Fibroblast of skin of abdomen (primary cell): ENCODE data around the gene AGER.

ENCODE experiments used
- DNase-seq: peaks from one replicate; pipeline ENCODE4 v3.0.0-alpha.2; 2013

Gene AGER

DNA sequence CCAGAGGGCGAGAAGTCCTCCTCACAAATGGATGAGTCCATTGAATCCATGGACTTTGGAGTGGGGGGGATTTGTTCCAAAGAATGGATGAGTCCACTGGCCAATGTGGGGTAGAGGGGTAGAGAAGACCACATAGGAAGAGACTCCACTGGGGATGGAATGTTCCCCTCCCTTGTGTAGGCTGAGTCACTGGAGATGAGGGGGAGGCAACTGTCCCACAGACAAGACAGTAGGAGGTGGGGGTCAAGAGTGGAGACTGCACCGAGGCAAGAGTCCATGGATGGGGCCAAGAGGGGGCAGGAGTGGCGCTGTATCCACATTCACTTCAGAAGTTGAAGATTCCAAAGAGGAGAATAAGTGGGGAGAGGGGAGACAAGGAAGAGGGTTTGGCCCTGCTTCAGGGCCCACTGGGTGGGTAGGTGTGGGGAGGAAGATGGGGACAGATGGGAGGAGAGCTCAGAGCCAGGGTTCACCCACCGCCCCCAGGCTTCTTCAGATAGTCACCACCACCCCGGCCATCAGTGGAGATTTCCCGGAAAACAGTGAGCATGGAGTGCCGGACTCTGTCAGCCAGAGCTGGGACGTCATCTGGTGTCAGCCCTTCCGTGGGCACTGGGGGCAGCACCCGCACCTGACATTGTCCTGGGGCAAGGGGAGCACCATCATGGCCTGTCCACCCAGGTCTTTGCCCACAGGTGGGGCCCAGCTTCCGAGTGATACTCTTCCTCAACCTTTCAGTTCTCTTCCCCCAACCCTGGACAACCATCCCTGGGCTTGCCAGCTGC lies 15.1 kb downstream of the AGER start:
- peak; percentile 37 for DNase-seq

DNA sequence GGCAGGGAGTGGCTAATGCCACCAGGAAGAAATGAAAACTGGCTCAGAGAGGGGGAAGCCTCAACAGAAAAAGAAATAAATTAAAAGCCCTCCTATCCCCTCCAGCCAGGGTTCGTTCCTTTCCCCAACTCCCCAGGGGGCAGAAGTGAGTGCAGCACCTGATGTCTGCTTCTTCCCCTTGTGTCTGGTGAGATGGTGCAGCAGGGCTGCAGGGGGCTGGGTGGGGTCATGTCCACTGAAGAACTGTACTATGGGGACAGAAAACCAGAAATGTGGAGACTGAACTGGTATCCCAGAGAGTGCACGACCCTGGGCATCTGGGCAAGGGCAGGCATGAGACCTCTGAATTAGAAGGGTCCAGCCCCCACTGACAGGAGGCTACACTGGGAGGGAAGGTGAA lies 15.7 kb downstream of the AGER start:
- no peak for DNase-seq

DNA sequence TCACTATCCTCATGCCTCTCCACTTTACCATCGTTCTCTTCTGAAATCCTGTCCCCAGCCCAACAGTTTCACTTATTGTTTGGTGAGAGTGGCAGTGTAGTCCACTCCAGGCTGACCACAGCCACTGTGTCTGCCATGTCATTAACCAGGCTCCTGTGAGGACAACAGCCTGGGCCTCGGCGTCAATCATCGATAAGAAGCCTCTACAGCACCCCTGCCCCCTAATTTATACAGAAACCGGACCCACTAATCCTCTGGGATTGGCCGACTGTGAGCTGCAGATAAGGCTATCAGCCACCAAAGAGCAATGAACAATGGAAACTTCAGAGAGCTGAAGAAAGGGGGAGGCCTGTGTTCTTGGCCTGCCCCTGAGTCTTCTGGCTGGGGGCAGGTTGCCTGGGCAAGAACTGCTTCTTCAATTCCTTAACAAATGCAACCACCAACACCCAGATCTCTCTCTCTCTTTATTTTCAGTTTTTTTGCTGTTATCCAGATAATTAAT lies 16.2 kb downstream of the AGER start:
- no peak for DNase-seq

DNA sequence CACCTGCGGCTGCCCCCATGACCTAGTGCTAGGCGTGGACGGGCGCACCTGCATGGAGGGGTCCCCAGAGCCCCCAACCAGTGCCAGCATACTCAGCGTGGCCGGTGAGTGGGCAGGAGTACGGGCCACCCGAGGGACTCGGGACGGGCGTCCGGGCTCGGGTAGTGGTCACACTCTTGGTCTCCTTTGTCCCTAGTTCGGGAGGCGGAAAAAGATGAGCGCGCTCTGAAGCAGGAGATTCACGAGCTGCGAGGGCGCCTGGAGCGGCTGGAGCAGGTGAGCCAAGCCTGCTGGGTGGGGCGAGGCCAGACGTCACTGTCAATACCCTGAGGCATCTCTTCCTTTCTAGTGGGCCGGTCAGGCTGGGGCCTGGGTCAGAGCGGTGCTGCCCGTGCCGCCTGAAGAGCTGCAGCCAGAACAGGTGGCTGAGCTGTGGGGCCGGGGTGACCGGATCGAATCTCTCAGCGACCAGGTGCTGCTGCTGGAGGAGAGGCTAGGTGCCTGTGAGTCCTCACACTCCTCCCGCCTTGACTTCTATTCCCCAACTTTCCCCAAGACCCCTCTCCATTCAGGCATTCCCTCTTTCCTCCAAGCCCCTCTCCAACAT lies 16.8 kb downstream of the AGER start:
- no peak for DNase-seq

DNA sequence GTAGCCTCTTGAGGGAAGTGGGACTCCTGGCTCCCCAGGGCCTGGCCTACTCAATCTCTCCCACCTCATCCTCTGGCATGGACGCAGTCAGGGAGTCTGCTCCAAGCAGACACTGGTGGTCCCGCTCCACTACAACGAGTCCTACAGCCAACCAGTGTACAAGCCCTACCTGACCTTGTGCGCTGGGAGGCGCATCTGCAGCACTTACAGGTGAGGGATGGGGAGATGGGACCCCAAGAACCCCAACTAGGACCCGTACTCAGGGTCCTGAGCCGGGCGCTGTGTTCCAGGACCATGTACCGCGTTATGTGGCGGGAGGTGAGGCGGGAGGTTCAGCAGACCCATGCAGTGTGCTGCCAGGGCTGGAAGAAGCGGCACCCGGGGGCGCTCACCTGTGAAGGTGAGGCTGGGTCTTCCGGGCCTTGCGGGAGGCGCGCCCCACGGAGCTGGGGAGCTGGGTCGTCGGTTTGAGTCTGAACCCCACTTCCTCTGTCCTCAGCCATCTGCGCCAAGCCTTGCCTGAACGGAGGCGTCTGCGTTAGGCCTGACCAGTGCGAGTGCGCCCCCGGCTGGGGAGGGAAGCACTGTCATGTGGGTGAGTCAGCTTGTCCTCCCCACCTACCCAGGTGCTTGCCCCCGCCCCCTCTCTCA lies 17.5 kb downstream of the AGER start:
- no peak for DNase-seq

DNA sequence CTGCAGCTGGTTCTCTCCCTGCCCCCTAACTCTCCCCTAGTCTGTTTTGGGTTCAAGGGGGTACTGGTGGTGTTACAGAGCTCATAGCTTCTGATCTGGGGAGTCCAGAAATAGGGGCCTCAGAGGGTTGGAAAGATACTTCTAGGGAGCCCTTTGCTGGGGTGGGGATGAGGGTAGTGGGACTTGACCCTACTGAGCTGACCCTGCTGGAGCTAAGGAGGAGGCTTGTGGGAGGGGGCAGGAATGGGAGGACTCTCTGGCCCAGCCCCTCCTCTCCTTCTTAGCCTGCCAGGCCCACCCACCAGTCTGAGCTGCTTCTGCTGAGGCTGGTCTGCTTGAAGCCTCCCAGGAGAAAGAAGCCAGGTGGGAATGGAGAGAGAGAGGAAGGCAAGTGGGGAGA lies 19.8 kb downstream of the AGER start, which contains the start of gene EGFL8:
Gene EGFL8, plus strand, starts transcription at position 301 of the 400 bp plus-strand sequence. CDS start 1,571 bp downstream, outside the sequence.
- DNase-seq: no peak

DNA sequence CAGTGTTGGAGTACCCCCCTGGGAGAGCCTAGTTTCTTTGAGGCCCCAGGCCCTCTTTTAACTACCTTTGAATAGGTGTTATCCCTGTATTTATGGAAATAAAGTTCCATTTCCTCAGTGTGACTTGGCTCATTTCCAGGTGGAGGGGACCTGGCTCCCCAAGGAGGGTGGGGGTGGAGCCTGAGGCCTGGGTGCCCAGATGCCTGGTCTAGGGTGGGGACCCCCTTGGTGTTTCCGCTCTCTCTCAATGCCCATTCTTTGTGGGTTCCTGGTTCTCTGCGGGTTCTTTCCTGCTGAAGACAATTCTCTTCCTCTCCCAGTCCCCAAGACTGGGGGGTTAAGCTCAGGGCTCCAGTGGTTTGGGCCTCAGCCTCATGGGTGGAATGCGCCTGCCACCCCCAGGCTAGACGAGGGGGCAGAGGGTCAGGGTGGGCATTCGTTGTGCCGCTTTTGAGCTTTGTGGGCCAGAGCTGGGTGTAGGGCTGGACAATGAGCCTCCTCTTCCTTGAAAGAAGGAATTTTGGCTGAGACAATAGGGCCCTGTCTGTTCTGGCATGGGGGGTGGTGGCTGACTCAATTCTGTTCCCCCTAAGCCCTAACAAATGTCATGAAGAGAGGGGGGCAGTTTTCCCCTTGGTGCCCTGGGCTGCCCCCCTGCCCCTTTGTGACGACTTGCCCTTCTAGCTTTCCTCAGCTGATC lies 20.3 kb downstream of the AGER start:
- no peak for DNase-seq

DNA sequence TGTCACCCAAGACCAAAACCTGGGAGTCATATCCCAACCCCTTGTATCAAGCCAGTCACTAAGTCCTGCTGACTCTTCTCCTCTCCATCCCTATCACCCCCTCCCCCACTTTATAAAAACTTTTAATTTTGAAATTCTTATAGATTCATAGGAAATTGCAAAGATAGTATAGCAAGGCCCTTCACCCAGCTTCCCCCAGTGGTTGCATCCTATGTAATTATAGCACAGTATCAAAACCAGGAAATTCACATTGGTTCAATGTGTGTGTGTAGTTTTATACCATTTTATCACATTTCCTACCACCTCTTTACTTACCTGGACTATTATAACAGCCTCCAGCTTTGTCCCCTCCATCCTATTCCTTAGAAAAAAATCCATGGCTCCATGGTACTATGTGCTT lies 26.0 kb downstream of the AGER start:
- no peak for DNase-seq

DNA sequence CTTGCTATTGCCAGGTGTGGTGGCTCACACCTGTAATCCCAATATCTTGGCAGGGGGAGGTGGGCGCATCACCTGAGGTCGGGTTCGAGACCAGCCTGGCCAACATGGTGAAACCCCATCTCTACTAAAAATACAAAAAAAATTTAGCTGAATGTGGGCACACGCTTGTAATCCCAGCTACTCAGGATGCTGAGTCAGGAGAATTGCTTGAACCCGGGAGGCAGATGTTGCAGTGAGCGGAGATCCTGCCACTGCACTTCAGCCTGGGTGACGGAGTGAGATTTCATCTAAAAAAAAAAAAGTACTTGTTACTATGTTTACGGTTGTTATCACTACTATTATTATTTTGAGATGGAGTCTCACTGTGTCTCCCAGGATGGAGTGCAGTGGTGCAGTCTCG lies 27.2 kb downstream of the AGER start:
- DNase-seq: no peak

DNA sequence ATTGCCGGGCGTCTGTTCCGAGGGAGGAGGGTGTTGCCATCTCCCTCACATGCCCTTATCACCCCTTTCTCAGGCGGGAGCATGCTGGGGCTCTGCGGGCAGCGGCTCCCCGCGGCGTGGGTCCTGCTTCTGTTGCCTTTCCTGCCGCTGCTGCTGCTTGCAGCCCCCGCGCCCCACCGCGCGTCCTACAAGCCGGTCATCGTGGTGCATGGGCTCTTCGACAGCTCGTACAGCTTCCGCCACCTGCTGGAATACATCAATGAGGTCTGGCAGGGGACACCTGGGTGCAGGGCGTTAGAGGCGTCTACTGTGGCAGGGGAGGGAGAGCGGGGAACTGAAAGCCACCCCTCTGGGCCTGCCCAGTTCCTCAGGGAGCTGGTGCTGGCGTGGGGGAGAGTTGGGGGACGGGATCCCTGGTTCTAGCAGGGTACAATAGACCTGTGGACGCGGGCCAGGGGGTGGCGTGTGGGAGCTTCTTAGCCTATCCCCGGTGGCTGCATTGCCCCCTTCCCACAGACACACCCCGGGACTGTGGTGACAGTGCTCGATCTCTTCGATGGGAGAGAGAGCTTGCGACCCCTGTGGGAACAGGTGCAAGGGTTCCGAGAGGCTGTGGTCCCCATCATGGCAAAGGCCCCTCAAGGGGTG lies 29.4 kb downstream of the AGER start:
- peak; percentile 61 for DNase-seq

DNA sequence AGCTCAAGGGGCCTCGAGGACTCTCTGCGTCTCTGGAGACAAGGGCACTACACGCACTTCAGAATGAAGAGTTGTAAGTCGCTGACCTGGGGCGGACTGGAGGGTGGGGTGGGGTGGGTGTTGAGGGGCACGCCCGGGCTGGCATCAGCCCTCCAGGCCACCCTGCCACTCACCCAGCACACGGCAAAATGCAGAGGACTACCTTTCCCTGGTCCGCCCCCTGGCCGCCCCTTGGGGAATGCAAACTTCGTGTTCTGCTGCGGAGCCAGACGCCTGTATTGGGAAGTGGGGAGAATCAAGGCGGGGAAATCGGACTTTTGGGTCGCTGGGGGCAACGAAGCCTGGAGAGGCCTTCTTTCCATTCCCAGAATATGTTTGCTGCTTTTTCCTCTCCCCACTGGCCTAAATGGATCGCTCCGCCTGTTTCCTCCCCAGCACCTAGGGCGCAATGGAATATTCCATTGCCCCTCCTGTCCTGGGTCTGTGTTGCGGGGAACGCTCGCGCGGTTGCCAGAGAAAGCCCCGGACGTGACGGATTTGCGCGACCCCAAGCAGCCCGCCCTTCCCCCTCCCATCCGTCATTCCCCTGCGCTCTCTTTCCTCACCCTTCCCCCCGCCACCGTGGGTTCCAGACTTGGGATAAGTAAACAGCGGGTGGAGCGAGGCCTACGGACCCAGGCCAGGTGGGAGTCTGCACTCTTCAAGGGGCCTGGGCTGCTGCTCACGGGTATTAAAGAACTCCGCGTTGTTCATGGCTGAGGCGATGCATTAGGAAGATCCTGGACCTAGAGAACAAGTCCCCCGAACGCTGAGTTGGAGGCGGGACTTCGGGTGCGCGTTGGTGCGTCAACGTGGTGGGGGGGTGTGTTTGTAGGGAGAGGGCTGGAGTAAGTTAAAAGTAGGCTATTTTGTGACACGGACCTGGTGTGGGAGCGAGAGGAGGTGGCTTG lies 30.2 kb downstream of the AGER start, which contains the start of gene PPT2:
Gene PPT2, plus strand, starts transcription at position 578 of the 950 bp plus-strand sequence. CDS start 454 bp downstream, outside the sequence.
- peak; percentile 95 for DNase-seq

DNA sequence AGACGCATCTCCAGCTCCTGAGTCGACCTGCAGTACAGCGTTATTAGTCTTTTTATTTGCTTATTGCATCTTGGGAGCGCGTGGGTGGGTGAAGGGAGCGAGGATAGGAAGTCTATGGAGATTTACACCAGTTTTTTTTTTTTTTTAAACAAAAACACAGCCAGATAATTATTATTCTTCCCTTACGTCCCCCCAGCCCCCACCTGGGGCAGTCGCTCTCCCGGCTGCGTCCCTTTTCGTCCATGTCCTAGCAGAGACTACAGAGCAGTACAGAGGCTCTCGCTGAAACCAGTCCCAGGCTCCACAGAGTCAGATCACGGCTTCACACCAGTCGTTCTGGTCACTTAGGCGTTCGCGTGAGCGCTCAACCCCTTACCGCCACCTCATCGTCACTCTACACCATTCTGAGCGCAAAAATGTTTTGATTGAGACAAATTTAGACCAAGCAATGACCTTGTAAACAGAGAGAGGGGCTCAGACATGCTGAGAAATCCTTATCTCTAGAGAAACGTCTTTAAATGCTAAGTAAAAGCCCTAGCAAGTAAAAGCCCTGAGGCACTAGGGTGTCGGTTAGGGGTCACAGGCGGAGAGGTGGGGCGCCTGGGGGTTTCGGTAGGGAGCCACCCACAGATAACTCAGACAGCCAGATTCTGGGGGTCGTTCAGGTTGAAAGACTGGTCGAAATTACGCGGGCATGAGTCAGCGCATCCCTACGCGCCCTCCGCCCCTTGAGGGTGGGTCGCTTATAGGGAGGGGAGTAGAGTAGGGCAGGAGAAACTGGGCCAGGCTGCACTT lies 31.1 kb downstream of the AGER start:
- peak; percentile 36 for DNase-seq

DNA sequence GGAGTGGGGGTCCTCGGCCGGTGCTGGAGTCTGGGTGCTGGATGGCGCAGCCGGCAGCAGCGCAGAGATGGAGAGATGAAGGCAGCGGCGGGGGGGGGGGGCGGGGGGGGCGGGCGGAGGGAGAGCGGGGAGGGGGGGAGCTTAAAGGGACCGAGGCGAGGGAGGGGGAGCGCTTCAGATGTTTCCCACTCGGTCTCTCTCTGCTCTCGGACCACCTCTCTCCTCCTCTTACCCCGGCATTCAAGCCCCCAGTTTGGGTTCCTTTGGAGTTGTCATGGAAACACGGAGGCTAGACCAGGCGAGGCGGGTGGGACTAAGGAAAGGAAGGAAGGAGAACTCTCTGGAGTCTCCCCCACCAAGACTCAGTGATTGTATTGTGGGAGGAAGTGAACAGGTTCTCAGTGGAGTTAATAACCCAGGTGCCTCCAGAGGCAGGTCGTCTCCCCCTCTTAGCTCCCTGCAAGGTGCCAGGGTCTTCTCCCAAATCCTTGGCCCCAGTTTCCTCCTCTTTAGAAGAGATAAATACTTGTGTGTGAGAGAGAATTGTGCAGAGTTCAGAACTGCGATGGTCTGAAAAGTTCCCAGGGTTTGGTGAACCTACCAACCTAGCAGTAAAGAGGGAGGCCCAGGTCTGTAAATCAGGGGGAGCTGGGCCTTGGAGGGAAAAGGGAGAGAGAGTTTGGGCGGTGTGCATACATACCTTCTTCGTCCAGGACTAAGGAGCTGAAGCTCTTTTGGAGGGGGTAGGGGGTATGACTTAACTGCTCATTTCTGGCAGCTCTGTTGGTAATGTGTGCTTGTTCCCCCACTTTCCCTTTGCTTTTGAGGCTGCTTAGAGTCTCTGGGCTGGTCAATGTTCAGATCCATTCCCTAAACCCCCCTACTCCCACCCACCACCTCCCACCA lies 31.9 kb downstream of the AGER start, which contains the start of gene PRRT1:
Gene PRRT1, minus strand, starts transcription at position 77 of the 906 bp plus-strand sequence. CDS start 112 bp downstream, outside the sequence.
- peak; percentile 17 for DNase-seq

DNA sequence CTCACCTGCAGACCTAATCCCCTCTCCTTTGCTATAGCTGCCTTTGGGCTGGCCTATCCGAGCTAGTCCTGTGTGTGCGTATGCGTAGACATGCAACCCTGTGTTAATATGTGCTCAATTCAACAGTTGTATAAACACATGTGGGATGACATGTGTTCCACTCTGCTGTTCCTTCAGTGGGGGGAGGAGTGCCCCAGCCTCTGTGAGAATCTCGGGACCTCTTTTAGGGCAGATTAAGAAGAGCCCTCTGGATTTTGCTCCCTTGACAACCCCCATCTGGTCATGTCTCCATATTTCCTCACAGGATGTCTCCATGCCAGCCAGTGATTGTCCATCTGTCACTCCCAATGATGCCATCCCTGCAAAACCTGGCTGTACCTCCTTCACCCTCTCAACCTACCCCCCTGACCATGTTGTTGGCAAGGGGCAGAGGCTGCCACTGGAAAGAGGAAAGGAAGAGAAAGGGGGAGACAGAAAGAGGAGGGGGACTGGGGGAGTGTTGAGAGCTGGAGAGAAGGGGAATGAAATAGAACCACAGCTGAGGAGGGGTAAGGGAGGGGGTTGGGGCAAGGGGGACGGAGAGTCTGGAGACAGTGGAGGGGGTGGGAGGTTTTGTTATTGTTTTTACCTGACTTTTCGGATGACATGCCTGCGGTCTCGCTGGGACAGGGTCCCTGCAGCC lies 32.7 kb downstream of the AGER start:
- no peak for DNase-seq

DNA sequence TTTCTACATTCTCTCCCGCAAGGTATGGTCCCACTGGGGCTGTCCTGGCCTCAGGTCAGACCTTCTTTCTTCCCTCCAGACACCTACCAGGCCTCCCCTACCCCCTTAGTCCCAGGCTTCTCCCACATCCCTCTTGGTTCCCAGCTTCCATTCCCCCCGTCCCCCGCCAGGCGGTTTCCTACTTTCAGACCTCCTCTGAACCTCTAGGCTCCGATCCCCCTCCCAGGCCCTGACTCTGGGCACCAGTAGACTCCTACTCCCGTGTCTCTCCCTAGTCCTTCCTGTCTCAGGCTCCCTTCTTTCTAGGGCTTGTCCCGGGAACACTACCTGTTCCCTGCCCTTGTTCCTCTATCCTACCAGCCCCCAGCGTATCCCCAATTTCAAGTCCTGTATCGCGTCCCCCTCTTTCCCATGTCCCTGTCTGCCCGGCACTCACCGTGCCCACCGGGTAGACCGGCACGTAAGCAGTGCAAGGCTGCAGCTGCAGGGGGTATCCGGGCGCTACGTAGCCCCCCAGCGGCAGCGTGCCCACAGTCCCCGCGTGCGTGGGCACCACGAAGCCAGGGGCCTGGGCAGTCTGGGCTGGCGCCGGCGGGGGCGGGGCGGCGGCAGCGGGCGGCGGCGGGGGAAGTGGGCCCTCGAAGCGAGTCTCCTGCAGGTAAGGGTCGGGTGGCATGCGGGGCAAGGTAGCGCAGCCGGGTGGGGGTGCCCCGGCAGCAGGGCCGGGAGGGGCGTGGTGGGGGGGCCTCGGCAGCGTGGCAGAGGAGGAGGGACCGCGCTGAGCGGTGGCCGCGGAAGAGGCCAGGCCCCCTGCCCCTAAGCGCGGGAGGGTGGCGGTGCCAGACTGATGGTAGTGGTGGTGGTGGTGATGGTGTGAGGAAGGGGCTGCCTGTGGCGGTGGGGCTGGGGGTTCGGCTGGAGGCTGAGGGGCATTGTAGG lies 33.9 kb downstream of the AGER start:
- no peak for DNase-seq

DNA sequence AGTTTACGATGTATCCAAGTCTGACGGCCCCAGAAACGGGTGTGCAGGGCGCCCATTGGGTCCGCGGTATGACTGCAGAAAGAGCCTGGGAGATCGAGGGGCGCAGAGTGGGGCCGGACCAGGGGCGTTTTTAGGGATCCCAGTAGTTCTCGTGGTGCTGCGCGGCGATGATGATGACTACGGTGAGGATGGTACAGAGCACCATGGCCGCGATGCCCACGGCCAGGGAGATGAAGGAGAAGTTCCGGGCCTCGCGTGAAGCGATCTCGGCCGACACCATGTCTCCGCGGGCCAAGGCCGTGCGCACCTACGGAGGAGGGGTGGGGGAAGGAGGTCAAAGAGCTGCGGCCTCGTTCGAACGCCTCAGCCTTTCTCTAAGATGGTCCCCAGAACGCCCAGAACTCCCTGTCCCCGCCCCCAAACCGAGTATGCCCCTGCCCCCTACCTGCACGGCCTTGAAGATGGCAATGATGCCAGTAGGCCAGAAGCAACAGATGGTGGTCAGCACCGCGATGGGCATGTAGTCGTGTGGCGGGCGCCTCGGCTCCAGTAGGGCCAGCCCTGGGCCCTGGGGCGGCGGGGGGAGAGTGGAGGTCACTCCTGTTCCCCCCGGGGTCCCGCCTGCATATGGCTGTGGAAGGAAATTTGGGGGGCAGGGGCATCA lies 34.8 kb downstream of the AGER start:
- DNase-seq: no peak
